ENCODE measurements around the gene ARHGEF37.

The ARHGEF37 gene

GRCh38 chr5:149604321-149604720 is 23.0 kb downstream of the ARHGEF37 start:
- no peak for FAIRE-seq

- FAIRE-seq, result no peak
These were observed 24.2 kb downstream of the ARHGEF37 start for GRCh38 chr5:149605354-149605997.

- FAIRE-seq, result no peak
These were observed 24.9 kb downstream of the ARHGEF37 start for GRCh38 chr5:149605998-149606724.

GRCh38 chr5:149608936-149609545 is 27.7 kb downstream of the ARHGEF37 start:
- FAIRE-seq, result no peak

- no peak for FAIRE-seq
These were observed 28.4 kb downstream of the ARHGEF37 start for GRCh38 chr5:149609640-149610219.

GRCh38 chr5:149610589-149611255 is 29.4 kb downstream of the ARHGEF37 start:
- no peak for FAIRE-seq

- no peak for FAIRE-seq
These were observed 30.0 kb downstream of the ARHGEF37 start for GRCh38 chr5:149611326-149611725.

GRCh38 chr5:149614034-149614907 is 33.0 kb downstream of the ARHGEF37 start:
- FAIRE-seq, result no peak

- no peak for FAIRE-seq
These were observed 34.7 kb downstream of the ARHGEF37 start for GRCh38 chr5:149615976-149616375.

- FAIRE-seq, result no peak
These were observed 35.5 kb downstream of the ARHGEF37 start for GRCh38 chr5:149616727-149617285.

GRCh38 chr5:149617760-149618306 is 36.5 kb downstream of the ARHGEF37 start:
- no peak for FAIRE-seq

- peak; percentile 54 for FAIRE-seq
These were observed 37.4 kb downstream of the ARHGEF37 start for GRCh38 chr5:149618581-149619248.

GRCh38 chr5:149621415-149622098 is 40.3 kb downstream of the ARHGEF37 start:
- no peak for FAIRE-seq

GRCh38 chr5:149622466-149622865 is 41.2 kb downstream of the ARHGEF37 start:
- FAIRE-seq, result no peak

- no peak for FAIRE-seq
These were observed 42.2 kb downstream of the ARHGEF37 start for GRCh38 chr5:149623473-149623872.

GRCh38 chr5:149627070-149627469 is 45.8 kb downstream of the ARHGEF37 start:
- FAIRE-seq, result no peak

GRCh38 chr5:149628221-149628620 is 46.9 kb downstream of the ARHGEF37 start:
- FAIRE-seq, result no peak

GRCh38 chr5:149628846-149629388 is 47.6 kb downstream of the ARHGEF37 start:
- FAIRE-seq, result no peak

GRCh38 chr5:149629421-149629820 is 48.1 kb downstream of the ARHGEF37 start:
- FAIRE-seq, result no peak

GRCh38 chr5:149630337-149630736 is 49.0 kb downstream of the ARHGEF37 start:
- FAIRE-seq, result no peak

All from TTC549 (cell line).